Measurements from ENCODE around the gene TMEM158.

DNA sequence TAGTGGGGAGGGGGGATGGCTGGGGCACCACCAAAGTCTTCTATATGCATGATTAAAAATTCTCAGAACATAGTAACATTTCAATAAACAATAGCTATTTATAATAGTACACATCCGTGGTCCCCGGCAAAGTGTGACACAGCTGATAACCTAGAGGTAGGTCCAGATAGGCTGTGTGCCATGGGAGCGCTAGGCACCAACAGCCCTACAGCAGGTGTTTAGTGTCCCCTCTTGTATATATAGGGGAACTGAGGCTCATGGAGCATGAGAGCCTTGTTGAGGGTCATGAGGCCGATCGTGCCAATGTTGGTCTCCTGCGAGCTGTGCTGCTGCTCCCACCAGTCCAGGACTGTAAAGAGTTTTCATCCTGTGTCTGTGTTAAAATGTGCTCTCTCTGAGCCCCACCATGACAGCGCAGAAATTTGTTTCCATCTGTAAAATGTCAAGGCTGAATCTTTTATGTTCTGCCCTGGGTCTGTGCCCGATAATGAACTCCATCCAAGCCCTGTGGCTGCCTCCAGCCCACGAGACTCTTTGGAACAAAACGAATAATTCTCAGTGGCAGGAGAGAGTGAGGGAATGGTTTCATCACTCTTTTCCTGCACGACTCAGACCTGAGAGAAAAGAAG lies 14.5 kb downstream of the TMEM158 start:
- TF ChIP-seq, protein P1, sequence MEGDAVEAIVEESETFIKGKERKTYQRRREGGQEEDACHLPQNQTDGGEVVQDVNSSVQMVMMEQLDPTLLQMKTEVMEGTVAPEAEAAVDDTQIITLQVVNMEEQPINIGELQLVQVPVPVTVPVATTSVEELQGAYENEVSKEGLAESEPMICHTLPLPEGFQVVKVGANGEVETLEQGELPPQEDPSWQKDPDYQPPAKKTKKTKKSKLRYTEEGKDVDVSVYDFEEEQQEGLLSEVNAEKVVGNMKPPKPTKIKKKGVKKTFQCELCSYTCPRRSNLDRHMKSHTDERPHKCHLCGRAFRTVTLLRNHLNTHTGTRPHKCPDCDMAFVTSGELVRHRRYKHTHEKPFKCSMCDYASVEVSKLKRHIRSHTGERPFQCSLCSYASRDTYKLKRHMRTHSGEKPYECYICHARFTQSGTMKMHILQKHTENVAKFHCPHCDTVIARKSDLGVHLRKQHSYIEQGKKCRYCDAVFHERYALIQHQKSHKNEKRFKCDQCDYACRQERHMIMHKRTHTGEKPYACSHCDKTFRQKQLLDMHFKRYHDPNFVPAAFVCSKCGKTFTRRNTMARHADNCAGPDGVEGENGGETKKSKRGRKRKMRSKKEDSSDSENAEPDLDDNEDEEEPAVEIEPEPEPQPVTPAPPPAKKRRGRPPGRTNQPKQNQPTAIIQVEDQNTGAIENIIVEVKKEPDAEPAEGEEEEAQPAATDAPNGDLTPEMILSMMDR (IDR thresholded peaks at IDR 0.05), result no peak
- no peak for TF ChIP-seq EZH2 (IDR thresholded peaks at IDR 0.05)
- no peak for TF ChIP-seq EZH2phosphoT487 (IDR thresholded peaks at IDR 0.05)
